GM12873 (cell line): ENCODE results near the gene RARS1.

ENCODE experiments used
- TF ChIP-seq, protein P1 (sequence below): IDR thresholded peaks from 2 replicates; pipeline ENCODE4 v1.5.1; 2012; ENCODE audit warnings: low read depth, mild to moderate bottlenecking, moderate library complexity, low read length, control low read depth; ENCODE audit not compliant: insufficient read depth; ENCODE audit errors: missing control alignments

The RARS1 gene

DNA sequence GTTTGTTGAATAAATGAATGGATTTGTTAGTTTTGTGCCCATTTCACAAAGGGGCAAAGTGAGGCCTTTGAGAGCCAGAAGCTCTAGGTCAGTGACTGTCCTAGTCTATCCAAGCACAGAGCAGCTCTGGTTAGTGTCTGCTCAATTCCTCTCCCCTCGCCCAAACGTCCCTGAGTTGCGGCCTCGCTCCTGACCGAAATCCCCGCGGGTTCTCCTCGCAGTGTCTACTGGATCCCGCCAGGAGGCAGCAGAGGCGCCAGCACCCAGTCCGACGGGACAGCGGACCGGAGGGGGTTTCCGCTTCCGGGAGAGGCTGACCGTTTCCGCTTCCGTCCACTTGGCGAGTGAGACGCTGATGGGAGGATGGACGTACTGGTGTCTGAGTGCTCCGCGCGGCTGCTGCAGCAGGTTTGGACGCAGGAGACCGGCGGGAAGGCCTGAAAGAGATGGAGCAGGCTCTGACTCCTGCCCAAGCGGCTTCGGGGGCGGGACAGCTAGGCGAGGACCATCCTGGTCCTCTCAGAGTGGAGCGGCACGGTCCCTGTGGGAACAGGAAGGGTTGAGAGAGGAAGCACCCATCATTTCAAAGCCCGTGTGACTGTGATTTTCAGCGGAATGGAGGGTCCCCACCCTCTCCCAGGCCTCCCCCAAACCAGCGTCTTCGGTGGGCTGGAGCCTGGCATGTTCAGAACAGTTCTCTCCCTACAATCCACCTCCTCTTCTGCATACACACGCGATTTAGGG lies at the start of gene RARS1:
Gene RARS1, plus strand, starts transcription at position 336 of the 744 bp plus-strand sequence. Its CDS starts 28 bp downstream, at position 364.
- TF ChIP-seq, protein P1, sequence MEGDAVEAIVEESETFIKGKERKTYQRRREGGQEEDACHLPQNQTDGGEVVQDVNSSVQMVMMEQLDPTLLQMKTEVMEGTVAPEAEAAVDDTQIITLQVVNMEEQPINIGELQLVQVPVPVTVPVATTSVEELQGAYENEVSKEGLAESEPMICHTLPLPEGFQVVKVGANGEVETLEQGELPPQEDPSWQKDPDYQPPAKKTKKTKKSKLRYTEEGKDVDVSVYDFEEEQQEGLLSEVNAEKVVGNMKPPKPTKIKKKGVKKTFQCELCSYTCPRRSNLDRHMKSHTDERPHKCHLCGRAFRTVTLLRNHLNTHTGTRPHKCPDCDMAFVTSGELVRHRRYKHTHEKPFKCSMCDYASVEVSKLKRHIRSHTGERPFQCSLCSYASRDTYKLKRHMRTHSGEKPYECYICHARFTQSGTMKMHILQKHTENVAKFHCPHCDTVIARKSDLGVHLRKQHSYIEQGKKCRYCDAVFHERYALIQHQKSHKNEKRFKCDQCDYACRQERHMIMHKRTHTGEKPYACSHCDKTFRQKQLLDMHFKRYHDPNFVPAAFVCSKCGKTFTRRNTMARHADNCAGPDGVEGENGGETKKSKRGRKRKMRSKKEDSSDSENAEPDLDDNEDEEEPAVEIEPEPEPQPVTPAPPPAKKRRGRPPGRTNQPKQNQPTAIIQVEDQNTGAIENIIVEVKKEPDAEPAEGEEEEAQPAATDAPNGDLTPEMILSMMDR, result peak; percentile 95

DNA sequence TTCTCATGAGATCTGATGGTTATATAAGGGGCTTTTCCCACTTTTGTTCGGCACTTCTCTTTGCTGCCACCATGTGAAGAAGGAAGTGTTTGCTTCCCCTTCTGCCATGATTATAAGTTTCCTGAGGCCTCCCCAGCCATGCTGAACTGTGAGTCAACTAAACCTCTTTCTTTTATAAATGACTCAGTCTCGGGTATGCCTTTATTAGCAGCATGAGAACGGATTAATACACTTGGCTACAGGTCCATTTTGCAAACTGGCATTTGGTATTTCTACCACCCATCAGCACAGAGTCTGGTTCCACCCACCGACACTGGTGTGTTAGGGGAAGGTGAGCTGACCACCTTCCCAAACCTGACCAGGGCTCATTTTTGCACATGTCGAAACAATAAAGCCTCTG lies 47.9 kb upstream of the RARS1 start:
- TF ChIP-seq, protein P1, result no peak

DNA sequence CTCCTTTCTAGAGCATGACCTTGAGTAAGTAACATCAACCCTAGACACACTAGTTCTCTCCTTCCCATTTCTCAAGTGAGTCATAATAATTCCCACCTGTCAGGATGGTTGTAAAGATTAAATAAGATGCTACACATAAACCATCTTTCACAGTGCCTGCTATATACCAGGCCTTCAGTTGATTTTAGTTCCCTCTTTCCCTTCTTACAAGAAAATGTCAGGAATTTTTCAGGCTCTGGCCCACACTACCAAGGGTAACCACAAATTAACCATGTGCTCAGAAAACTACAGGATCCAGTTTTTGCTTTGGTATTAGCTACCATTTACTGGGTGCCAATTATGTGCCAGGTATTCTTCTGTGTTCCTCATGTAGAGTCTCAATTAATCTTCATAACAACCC lies 42.7 kb upstream of the RARS1 start:
- TF ChIP-seq, protein P1, result no peak

DNA sequence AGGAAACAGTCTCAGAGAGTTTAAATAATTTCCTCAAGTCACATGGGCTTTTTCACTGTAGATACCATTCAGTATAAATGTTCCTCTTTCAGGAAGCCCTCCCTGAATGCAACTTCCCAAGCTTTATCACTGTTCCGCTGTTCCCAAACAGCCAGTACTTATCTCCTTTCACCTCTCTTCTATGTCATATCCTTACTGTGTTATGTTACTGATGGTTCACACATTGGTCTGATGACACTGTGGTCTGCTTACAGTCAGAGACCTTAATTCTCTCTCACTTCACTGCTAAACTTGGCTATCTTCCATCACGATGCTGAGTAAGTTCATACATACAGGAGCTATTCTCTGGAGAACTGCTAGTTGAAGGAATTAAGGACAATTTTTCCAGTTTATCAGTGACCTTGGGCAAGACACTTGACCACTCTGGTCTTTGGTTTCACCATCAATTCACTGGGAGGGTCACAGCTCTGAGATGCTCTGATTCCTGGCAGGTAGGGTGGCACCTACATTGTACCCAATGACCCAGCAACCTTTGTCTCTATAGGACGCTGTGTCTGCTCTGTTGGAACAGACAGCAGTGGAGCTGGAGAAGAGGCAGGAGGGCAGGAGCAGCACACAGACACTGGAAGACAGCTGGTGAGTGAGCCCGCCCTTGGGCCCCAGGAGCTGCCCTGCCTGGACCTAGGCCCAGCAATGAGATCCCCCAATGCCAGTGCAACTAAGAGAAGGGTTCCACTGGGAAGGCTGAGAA lies 42.1 kb upstream of the RARS1 start:
- TF ChIP-seq, protein P1, result no peak

DNA sequence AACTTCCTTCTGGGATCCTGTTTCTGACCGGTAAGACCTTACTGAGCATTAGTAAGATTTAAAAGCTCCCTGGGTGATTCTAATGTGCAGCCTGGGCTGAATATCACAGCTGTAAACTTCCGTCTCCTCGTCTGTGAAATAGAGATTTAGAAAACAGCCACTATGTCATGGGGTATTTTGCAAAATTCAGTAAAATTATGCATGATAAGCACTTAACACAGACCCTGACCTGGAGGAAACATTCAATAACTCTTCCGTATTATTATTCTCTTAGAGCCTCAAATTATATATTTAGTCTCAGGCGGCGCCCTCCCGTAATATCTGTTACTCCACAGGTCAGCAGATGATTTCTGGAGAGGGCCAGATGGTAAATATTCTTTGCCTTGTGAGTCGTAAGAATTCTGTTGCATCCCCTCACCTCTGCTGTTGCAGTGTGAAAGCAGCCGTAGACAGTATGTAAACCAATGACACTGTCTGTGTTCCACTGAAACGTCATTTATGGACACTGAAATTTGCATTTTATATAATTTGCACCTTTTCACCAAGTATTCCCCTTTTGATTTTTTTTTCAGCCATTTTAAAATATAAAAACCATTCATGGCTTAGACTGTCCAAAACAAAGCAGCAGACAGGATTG lies 39.2 kb upstream of the RARS1 start:
- TF ChIP-seq, protein P1, result no peak

DNA sequence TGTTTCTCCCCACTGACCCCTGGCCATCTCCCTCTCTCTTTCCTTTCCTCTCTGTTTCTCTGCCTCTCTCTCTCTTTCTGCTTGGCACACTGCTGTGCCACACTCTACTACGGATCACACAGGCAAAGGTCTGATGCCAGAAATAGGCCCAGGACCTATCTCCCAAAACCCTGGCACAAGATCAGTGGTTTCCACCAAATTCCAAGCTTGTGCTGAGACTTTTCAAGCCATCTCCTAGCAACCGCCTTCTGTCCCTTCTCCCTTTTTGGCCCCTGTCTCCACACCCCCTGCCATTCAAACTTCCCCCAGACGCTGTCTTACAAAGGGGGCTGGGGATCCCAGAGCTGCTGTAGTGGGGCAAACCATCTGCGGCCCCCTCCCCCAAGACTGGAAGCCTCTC lies 38.5 kb upstream of the RARS1 start:
- TF ChIP-seq, protein P1, result no peak

DNA sequence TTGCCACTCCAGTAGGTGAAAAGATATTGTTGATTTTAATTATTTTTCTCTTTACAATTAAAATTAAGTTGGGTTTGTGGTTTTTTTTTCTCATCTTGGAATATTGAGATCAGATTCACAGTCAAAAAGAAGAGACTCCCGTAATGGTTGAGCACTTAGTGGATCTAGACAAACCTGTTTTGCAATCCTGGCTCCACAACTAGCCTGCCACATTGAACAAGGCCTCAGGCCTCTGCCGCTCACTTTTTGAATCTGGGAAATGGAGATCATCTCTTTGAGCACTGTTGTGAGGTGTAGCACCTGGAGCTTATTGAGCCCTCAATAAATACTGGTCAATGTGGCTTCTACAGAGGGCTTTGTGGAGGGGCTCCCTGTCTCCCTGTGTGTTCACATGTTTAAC lies 37.1 kb upstream of the RARS1 start:
- TF ChIP-seq, protein P1, result no peak
